Endodermal cell (in vitro differentiated cells): ENCODE data around the gene IFNA5. TPM values are rescaled to one million over a fixed set of nuclear protein-coding genes. Genes with fewer than 3 reads are reported as not detected.

Source experiments
- DNase-seq: peaks from one replicate; pipeline ENCODE4 v3.0.0-alpha.2; 2017
- H3K27ac ChIP-seq: 2 replicates; pipeline ENCODE4 v1.5.1; 2013; ENCODE audit warnings: mild to moderate bottlenecking, low read depth, low read length, moderate library complexity
- H3K27me3 ChIP-seq: 2 replicates; pipeline ENCODE4 v1.6.1; 2013; ENCODE audit warnings: mild to moderate bottlenecking, low read length, moderate library complexity; ENCODE audit not compliant: insufficient read depth, control insufficient read depth, poor library complexity, severe bottlenecking
- H3K36me3 ChIP-seq: 2 replicates; pipeline ENCODE4 v1.7.0; 2013; ENCODE audit warnings: mild to moderate bottlenecking, low read length, moderate library complexity; ENCODE audit not compliant: control insufficient read depth, insufficient read depth
- H3K4me1 ChIP-seq: one replicate; pipeline ENCODE4 v1.7.0; 2013; ENCODE audit warnings: low read length; ENCODE audit not compliant: control insufficient read depth, insufficient read depth
- H3K4me3 ChIP-seq: 2 replicates; pipeline ENCODE4 v1.5.1; 2013; ENCODE audit warnings: mild to moderate bottlenecking, low read length, moderate library complexity
- H3K9ac ChIP-seq: 2 replicates; pipeline ENCODE4 v1.6.1; 2013; ENCODE audit warnings: mild to moderate bottlenecking, low read length, moderate library complexity; ENCODE audit not compliant: poor library complexity, severe bottlenecking; ENCODE audit errors: extremely low read depth
- H3K9me3 ChIP-seq: 2 replicates; pipeline ENCODE4 v1.6.1; 2013; ENCODE audit warnings: mild to moderate bottlenecking, low read length, moderate library complexity; ENCODE audit not compliant: control insufficient read depth
- H3K27ac Mint-ChIP-seq: 2 replicates; pipeline ENCODE4 v1.8.0; 2020; ENCODE audit warnings: mixed read lengths
- H3K27me3 Mint-ChIP-seq: 2 replicates; pipeline ENCODE4 v1.8.0; 2021; ENCODE audit warnings: mild to moderate bottlenecking, mixed read lengths; ENCODE audit not compliant: insufficient read depth
- H3K36me3 Mint-ChIP-seq: 2 replicates; pipeline ENCODE4 v1.8.0; 2020; ENCODE audit warnings: low read depth, mixed read lengths
- H3K4me1 Mint-ChIP-seq: 2 replicates; pipeline ENCODE4 v1.8.0; 2020; ENCODE audit warnings: mixed read lengths
- H3K4me3 Mint-ChIP-seq: 2 replicates; pipeline ENCODE4 v1.8.0; 2020; ENCODE audit warnings: mild to moderate bottlenecking, moderate library complexity, mixed read lengths
- H3K9me3 Mint-ChIP-seq: 2 replicates; pipeline ENCODE4 v1.8.0; 2020; ENCODE audit warnings: mild to moderate bottlenecking, mixed read lengths
- WGBS, 2 experiments: methylation state at CpG; one replicate each; pipeline versions ENCODE4 v1.1.5 to v1.1.7; 2013; ENCODE audit warnings: missing lambda C conversion rate in 2 of 2, mixed read lengths in 1 of 2; ENCODE audit not compliant: insufficient coverage in 1 of 2, insufficient read length in 1 of 2; 5-methylcytosine and 5-hydroxymethylcytosine counted together
- total RNA-seq, 2 donors: library from RNA; stranded (reverse); fragmentation: NEBNext Ultra II Directional in 1 of 2; extraction: Animal tissue kit (Norgen Biotek cat#: 25700) in 1 of 2; gene quantifications; 2 replicates in 1 of 2; 3 replicates in 1 of 2; pipeline ENCODE4 v1.2.1, GENCODE V29; 2021
- TF ChIP-seq, protein P1 (sequence below): fragments of 200-600 bp; sonication (generic); conservative IDR thresholded peaks from 2 replicates; pipeline ENCODE4 v1.5.0; 2021; ENCODE audit warnings: antibody characterized with exemption, mild to moderate bottlenecking

The IFNA5 gene
- total RNA-seq, 2 donors from 2014 or later: not detected

- WGBS, 2 experiments: 85 to 88% methylated on average over 1 to 3 of the region's 3 CpGs
- no peaks in the 10 kb centered on the region for H3K9me3 Mint-ChIP-seq
- H3K27me3 Mint-ChIP-seq: peaks cover 88% of the 10 kb centered on the region
- H3K36me3 Mint-ChIP-seq: no peaks in the 10 kb centered on the region
- no peak overlapping the region for H3K4me3 Mint-ChIP-seq
- Histone ChIP-seq H3K9me3 (no peaks in the 10 kb centered on the region), H3K36me3 (no peaks in the 10 kb centered on the region), H3K9ac (no peak overlapping the region), H3K4me1 (no peaks in the 10 kb centered on the region), H3K27me3 (peaks cover 76% of the 10 kb centered on the region), H3K27ac (no peak overlapping the region), H3K4me3 (no peak overlapping the region)
- H3K27ac Mint-ChIP-seq: no peak overlapping the region
- TF ChIP-seq, protein P1, sequence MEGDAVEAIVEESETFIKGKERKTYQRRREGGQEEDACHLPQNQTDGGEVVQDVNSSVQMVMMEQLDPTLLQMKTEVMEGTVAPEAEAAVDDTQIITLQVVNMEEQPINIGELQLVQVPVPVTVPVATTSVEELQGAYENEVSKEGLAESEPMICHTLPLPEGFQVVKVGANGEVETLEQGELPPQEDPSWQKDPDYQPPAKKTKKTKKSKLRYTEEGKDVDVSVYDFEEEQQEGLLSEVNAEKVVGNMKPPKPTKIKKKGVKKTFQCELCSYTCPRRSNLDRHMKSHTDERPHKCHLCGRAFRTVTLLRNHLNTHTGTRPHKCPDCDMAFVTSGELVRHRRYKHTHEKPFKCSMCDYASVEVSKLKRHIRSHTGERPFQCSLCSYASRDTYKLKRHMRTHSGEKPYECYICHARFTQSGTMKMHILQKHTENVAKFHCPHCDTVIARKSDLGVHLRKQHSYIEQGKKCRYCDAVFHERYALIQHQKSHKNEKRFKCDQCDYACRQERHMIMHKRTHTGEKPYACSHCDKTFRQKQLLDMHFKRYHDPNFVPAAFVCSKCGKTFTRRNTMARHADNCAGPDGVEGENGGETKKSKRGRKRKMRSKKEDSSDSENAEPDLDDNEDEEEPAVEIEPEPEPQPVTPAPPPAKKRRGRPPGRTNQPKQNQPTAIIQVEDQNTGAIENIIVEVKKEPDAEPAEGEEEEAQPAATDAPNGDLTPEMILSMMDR: no peak
- H3K4me1 Mint-ChIP-seq: no peaks in the 10 kb centered on the region
- DNase-seq: no peak
These were observed 17.8 kb downstream of the IFNA5 start for GRCh38 chr9:21287280-21287679.

- Histone ChIP-seq H3K27me3 (peaks cover 76% of the 10 kb centered on the region), H3K4me3 (no peak overlapping the region), H3K9ac (no peak overlapping the region), H3K9me3 (no peaks in the 10 kb centered on the region), H3K36me3 (no peaks in the 10 kb centered on the region), H3K27ac (no peak overlapping the region), H3K4me1 (no peaks in the 10 kb centered on the region)
- TF ChIP-seq, protein P1: no peak
- DNase-seq: no peak
- H3K4me3 Mint-ChIP-seq: no peak overlapping the region
- peaks cover 91% of the 10 kb centered on the region for H3K27me3 Mint-ChIP-seq
- 83 to 92% methylated on average over 1 to 5 of the region's 5 CpGs for WGBS, 2 experiments
- H3K9me3 Mint-ChIP-seq: no peaks in the 10 kb centered on the region
- no peaks in the 10 kb centered on the region for H3K36me3 Mint-ChIP-seq
- no peak overlapping the region for H3K27ac Mint-ChIP-seq
- H3K4me1 Mint-ChIP-seq: no peaks in the 10 kb centered on the region
These were observed 18.5 kb downstream of the IFNA5 start for GRCh38 chr9:21286659-21287058.

DNA sequence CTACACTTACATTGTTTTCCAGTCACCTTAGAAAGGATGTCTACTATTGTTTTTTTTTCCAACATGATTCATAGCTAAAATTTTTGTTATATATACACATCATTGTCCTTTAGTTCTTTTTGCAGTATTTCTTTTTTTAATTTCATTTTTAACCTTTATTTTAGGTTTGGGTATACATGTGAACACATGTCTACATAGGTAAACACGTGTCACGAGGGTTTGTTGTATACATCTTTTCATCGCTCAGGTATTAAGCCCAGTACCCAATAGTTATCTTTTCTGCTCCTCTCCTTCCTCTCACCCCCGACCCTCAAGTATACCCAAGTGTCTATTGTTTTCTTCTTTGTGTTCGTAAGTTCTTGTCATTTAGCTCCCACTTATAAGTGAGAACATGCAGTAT, 19.0 kb downstream of the IFNA5 start:
- H3K36me3 ChIP-seq: no peaks in the 10 kb centered on the region
- Mint-ChIP-seq H3K9me3 (no peaks in the 10 kb centered on the region), H3K4me1 (no peaks in the 10 kb centered on the region), H3K27ac (no peak overlapping the region), H3K36me3 (no peaks in the 10 kb centered on the region), H3K4me3 (no peak overlapping the region), H3K27me3 (peaks cover 91% of the 10 kb centered on the region)
- no peak overlapping the region for H3K27ac ChIP-seq
- TF ChIP-seq, protein P1: no peak
- WGBS, 2 experiments: 94 to 100% methylated on average over 4 to 5 of the region's 5 CpGs
- no peaks in the 10 kb centered on the region for H3K4me1 ChIP-seq
- peaks cover 76% of the 10 kb centered on the region for H3K27me3 ChIP-seq
- no peak overlapping the region for H3K9ac ChIP-seq
- no peak overlapping the region for H3K4me3 ChIP-seq
- DNase-seq: no peak
- no peaks in the 10 kb centered on the region for H3K9me3 ChIP-seq
